HepG2 (cell line): Measurements from ENCODE around the gene SLC12A9. TPM values are rescaled to one million over a fixed set of nuclear protein-coding genes. Genes with fewer than 3 reads are reported as not detected.

Experiments
- ATAC-seq: fragments of 200-7000 bp; cut with Tn5 transposase; 3 replicates; pipeline ENCODE4 v1.9.1; 2020; ENCODE audit warnings: mild to moderate bottlenecking, moderate library complexity
- BruUV-seq: library from RNA; stranded (reverse); fragments of 400-500 nt; replicated peaks from 2 replicates; lab custom pipeline; 2021; lab: Mats Ljungman, UMichigan
- CTCF ChIA-PET: fragments of 300-600 bp; formaldehyde crosslinking; extraction: SDS; loops from one replicate; lab custom pipeline; 2021; ENCODE audit warnings: low total read pairs, inconsistent platforms, low intra/inter-chr PET ratio; lab: Yijun Ruan, JAX
- POLR2A ChIA-PET: fragments of 350-600 bp; sonication (Branson Sonifier 250); formaldehyde crosslinking; loops from one replicate; lab custom pipeline; 2020; ENCODE audit warnings: antibody characterized with exemption, inconsistent platforms; lab: Yijun Ruan, JAX
- DNase-seq: peaks from one replicate; pipeline ENCODE4 v3.0.0-alpha.2; 2015; ENCODE audit warnings: low spot score
- FAIRE-seq: peaks from 3 replicates; lab custom pipeline; 2011; peaks lifted over from hg19 to GRCh38; lab: Jason Lieb, UNC
- H2AFZ ChIP-seq: one replicate; pipeline ENCODE4 v1.6.1; 2011; ENCODE audit warnings: low read length, inconsistent platforms
- H3K27ac ChIP-seq: fragments of 300-600 bp; 3 replicates; pipeline ENCODE4 v1.8.0; 2011; ENCODE audit warnings: mixed run types, mild to moderate bottlenecking, mixed read lengths, low read length, inconsistent platforms; ENCODE audit not compliant: insufficient read depth; ENCODE audit errors: extremely low read length
- H3K27me3 ChIP-seq, 2 experiments: fragments of 200-600 bp in 1 of 2; 2 replicates in 1 of 2; 3 replicates in 1 of 2; pipeline versions ENCODE4 v1.6.0 to v1.8.0; 2011; ENCODE audit warnings: low read length in 2 of 2, mild to moderate bottlenecking in 2 of 2, moderate library complexity in 2 of 2, inconsistent platforms in 1 of 2; ENCODE audit not compliant: insufficient read depth in 2 of 2, control insufficient read depth in 1 of 2
- H3K36me3 ChIP-seq, 2 experiments: fragments of 200-600 bp in 1 of 2; replicated peaks in 1 of 2; 2 replicates in 1 of 2; 3 replicates in 1 of 2; pipeline versions ENCODE4 v1.5.1 to v1.8.0; 2011; ENCODE audit warnings: low read length in 2 of 2, inconsistent platforms in 1 of 2; ENCODE audit not compliant: insufficient read depth in 2 of 2, control insufficient read depth in 1 of 2
- H3K4me1 ChIP-seq: 2 replicates; pipeline ENCODE4 v1.5.1; 2012; ENCODE audit warnings: low read length, inconsistent platforms; ENCODE audit not compliant: insufficient read depth
- H3K4me2 ChIP-seq: 2 replicates; pipeline ENCODE4 v1.6.0; 2011; ENCODE audit warnings: low read depth, low read length, inconsistent platforms
- H3K4me3 ChIP-seq, 3 experiments: fragments of 200-600 bp in 1 of 3; sonication (generic), shearing (Covaris generic) in 1 of 3; replicated peaks in 1 of 3; 2 replicates each; pipeline ENCODE4 v1.5.1; 2011 to 2016; ENCODE audit warnings: low read length in 3 of 3, inconsistent platforms in 2 of 3, low read depth in 2 of 3, mild to moderate bottlenecking in 2 of 3, control low read depth in 1 of 3, mixed read lengths in 1 of 3; ENCODE audit not compliant: insufficient read depth in 1 of 3
- H3K79me2 ChIP-seq: one replicate; pipeline ENCODE4 v1.6.1; 2011; ENCODE audit warnings: low read length, inconsistent platforms; ENCODE audit not compliant: insufficient read depth
- H3K9ac ChIP-seq: 2 replicates; pipeline ENCODE4 v1.6.0; 2011; ENCODE audit warnings: mild to moderate bottlenecking, low read depth, low read length, inconsistent platforms; ENCODE audit not compliant: insufficient read depth
- H3K9me3 ChIP-seq: 2 replicates; pipeline ENCODE4 v1.5.1; 2012; ENCODE audit warnings: mild to moderate bottlenecking, low read length
- H4K20me1 ChIP-seq: 2 replicates; pipeline ENCODE4 v1.6.0; 2011; ENCODE audit warnings: inconsistent platforms, mild to moderate bottlenecking, low read length, moderate library complexity; ENCODE audit not compliant: insufficient read depth
- HDAC1 ChIP-seq: sonication (generic); formaldehyde crosslinking; IDR thresholded peaks from 2 replicates; pipeline ENCODE4 v1.5.1; 2020; ENCODE audit warnings: mild to moderate bottlenecking, missing genetic modification reagents
- MAFF ChIP-seq: IDR thresholded peaks from 2 replicates; pipeline ENCODE4 v1.6.1; 2011; ENCODE audit warnings: low read depth, low read length, improper control_type of control experiment
- NFATC3 ChIP-seq: sonication (generic); formaldehyde crosslinking; IDR thresholded peaks from 2 replicates; pipeline ENCODE4 v1.5.1; 2020; ENCODE audit warnings: mild to moderate bottlenecking, missing genetic modification reagents
- SKIL ChIP-seq: sonication (generic); formaldehyde crosslinking; IDR thresholded peaks from 2 replicates; pipeline ENCODE4 v1.8.0; 2022; ENCODE audit warnings: missing genetic modification reagents, mild to moderate bottlenecking, moderate library complexity, borderline replicate concordance
- TIGD3 ChIP-seq: sonication (generic); formaldehyde crosslinking; IDR thresholded peaks from 2 replicates; pipeline ENCODE4 v1.5.1; 2020; ENCODE audit warnings: mild to moderate bottlenecking, missing genetic modification reagents, borderline replicate concordance
- ZFP36 ChIP-seq: fragments of 150-350 bp; IDR thresholded peaks from 2 replicates; pipeline ENCODE4 v1.6.1; 2018; ENCODE audit warnings: borderline replicate concordance, low read length, low read depth; ENCODE audit not compliant: partially characterized antibody
- WGBS: methylation state at CpG from one replicate; pipeline ENCODE4 v1.1.6; 2017; ENCODE audit warnings: low lambda C conversion rate; 5-methylcytosine and 5-hydroxymethylcytosine counted together
- in situ Hi-C: cut with HindIII; loops from 2 replicates; pipeline ENCODE4 v1.10.0; 2017; ENCODE audit warnings: low pct_unique_long_range_greater_than_20kb; ENCODE audit not compliant: extremely low pct_ligation_motif_present
- intact Hi-C: fragments of 100-400 bp; cut with micrococcal nuclease; formaldehyde crosslinking; loops from one replicate; pipeline ENCODE4 v1.10.0; 2022; ENCODE audit not compliant: unreplicated experiment
- polyA plus RNA-seq, 8 experiments: library from polyadenylated mRNA; depleted of rRNA in 3 of 8; stranded (reverse) in 7 of 8; unstranded in 1 of 8; fragments of >200 nt; fragmentation: Illumina TruSeq in 4 of 8; extraction: Trizol in 4 of 8; gene quantifications; 2 replicates each; pipeline versions ENCODE4 v1.2.1 to v1.2.3, GENCODE V29; 2011 to 2016; ENCODE audit warnings: low read depth in 4 of 8, missing spikeins in 1 of 8, mixed read lengths in 1 of 8; ENCODE audit not compliant: insufficient read depth in 1 of 8
- total RNA-seq, 5 experiments: library from RNA; depleted of rRNA; stranded (reverse); fragments of >200 nt; fragmentation: Illumina TruSeq; extraction: Trizol; gene quantifications; 2 replicates each; pipeline ENCODE4 v1.2.3, GENCODE V29; 2016; ENCODE audit warnings: low read depth in 1 of 5

The SLC12A9 gene
- total and polyA plus RNA-seq, 2 of the 13 experiments (the other 11 are each of a cell fraction or from before 2014, with no cell fraction given): 8.7 to 16.6 TPM

GRCh38 chr7:100882201-100882600 lies 29.7 kb downstream of the SLC12A9 start:
- no peaks in the 10 kb centered on the region for H3K9me3 ChIP-seq
- H2AFZ ChIP-seq: no peak overlapping the region
- peaks cover 37% of the 10 kb centered on the region for H3K79me2 ChIP-seq
- in situ Hi-C loops: loop anchor here (25.0 kb wide), 1 partner anchor 405 kb away; no protein-coding TSS in a partner anchor
- H3K27me3 ChIP-seq: no peaks in the 10 kb centered on the region
- BruUV-seq: no TSS peak
- FAIRE-seq (no peak), ATAC-seq (no peak), DNase-seq (no peak)
- H3K27ac ChIP-seq: no peak overlapping the region
- TF ChIP-seq MAFF (no peak), ZFP36 (no peak), NFATC3 (CRISPR knock-in tag) (no peak), HDAC1 (no peak), SKIL (CRISPR knock-in tag) (no peak), TIGD3 (CRISPR knock-in tag) (no peak)
- peaks cover 41 to 87% of the 10 kb centered on the region in 2 experiments for H3K36me3 ChIP-seq
- POLR2A ChIA-PET: no interaction called here
- WGBS: 100% methylated on average over 4 of the region's 9 CpGs
- H4K20me1 ChIP-seq: peaks cover 8% of the 10 kb centered on the region; the same call in 1 of the 2 replicates
- CTCF ChIA-PET: no interaction called here
- peaks cover 46% of the 10 kb centered on the region for H3K4me1 ChIP-seq
- H3K4me2 ChIP-seq: no peak overlapping the region
- no peak overlapping the region for H3K4me3 ChIP-seq
- intact Hi-C loops: no loop called here
- H3K9ac ChIP-seq: no peak overlapping the region
